HG03039 (cell line): ENCODE measurements around the gene C2CD2L.
A peak's percentile ranks its signal among the peaks of the same experiment; 100 is the strongest.
"Not testable (repeated sequence)": the region's sequence is repeated elsewhere in the genome, so short reads cannot be mapped to it uniquely, and the experiment has no call there.

Experiments
- ATAC-seq: cut with Tn5 transposase; IDR thresholded peaks from one replicate; pipeline ENCODE4 v1.9.1; 2021; ENCODE audit warnings: mild to moderate bottlenecking, moderate library complexity; ENCODE audit not compliant: unreplicated experiment

The C2CD2L gene

GRCh38 chr11:119106564-119107537 lies at the start of gene C2CD2L:
C2CD2L (plus strand) TSS chr11:119107344; CDS start chr11:119107742, 398 bp downstream.
- ATAC-seq = peak; percentile 70

GRCh38 chr11:119059128-119059527 lies 48.0 kb upstream of the C2CD2L start:
- not testable (repeated sequence) for ATAC-seq

- ATAC-seq = no peak
These were observed 45.9 kb upstream of the C2CD2L start for GRCh38 chr11:119061256-119061655.

GRCh38 chr11:119062779-119063178 lies 44.4 kb upstream of the C2CD2L start:
- no peak for ATAC-seq

- no peak for ATAC-seq
These were observed 41.8 kb upstream of the C2CD2L start for GRCh38 chr11:119065369-119065768.

- peak; percentile 86 for ATAC-seq
These were observed 39.5 kb upstream of the C2CD2L start, which contains the start of gene VPS11 for GRCh38 chr11:119067371-119068222. VPS11 (plus strand) TSS chr11:119067818; CDS start chr11:119067824, 6 bp downstream.

GRCh38 chr11:119077839-119078238 lies 29.3 kb upstream of the C2CD2L start:
- no peak for ATAC-seq

GRCh38 chr11:119078675-119079420 lies 28.3 kb upstream of the C2CD2L start:
- no peak for ATAC-seq

- no peak for ATAC-seq
These were observed 25.4 kb upstream of the C2CD2L start for GRCh38 chr11:119081682-119082260.

- peak; percentile 79 for ATAC-seq
These were observed 22.3 kb upstream of the C2CD2L start, which contains the start of gene HMBS for GRCh38 chr11:119084663-119085436. HMBS (plus strand) TSS chr11:119084881; CDS start chr11:119085034, 153 bp downstream.

GRCh38 chr11:119085437-119085847 lies 21.7 kb upstream of the C2CD2L start:
- ATAC-seq = no peak

GRCh38 chr11:119087123-119087522 lies 20.0 kb upstream of the C2CD2L start:
- ATAC-seq = no peak

- no peak for ATAC-seq
These were observed 19.4 kb upstream of the C2CD2L start for GRCh38 chr11:119087747-119088241.

- ATAC-seq = no peak
These were observed 18.7 kb upstream of the C2CD2L start for GRCh38 chr11:119088406-119088805.

GRCh38 chr11:119089319-119089718 lies 17.8 kb upstream of the C2CD2L start:
- ATAC-seq = no peak

- ATAC-seq = no peak
These were observed 16.0 kb upstream of the C2CD2L start for GRCh38 chr11:119091178-119091577.

- no peak for ATAC-seq
These were observed 14.9 kb upstream of the C2CD2L start for GRCh38 chr11:119091966-119092879.
